Stomach smooth muscle (tissue), 2 donors: ENCODE measurements around the gene FARS2.

Experiments
- H3K27ac ChIP-seq: one replicate; pipeline ENCODE4 v1.7.0; 2013; ENCODE audit warnings: mild to moderate bottlenecking, low read length, inconsistent platforms
- H3K27me3 ChIP-seq, 2 donors: one replicate each; pipeline ENCODE4 v1.7.0; 2013; ENCODE audit warnings: low read length in 2 of 2; ENCODE audit not compliant: insufficient read depth in 2 of 2, control insufficient read depth in 1 of 2
- H3K36me3 ChIP-seq, 2 donors: one replicate each; pipeline ENCODE4 v1.7.0; 2013; ENCODE audit warnings: low read length in 2 of 2; ENCODE audit not compliant: control insufficient read depth in 2 of 2, insufficient read depth in 2 of 2
- H3K4me1 ChIP-seq: one replicate; pipeline ENCODE4 v1.7.0; 2013; ENCODE audit warnings: low read length; ENCODE audit not compliant: control insufficient read depth, insufficient read depth
- H3K4me3 ChIP-seq, 2 donors: one replicate each; pipeline ENCODE4 v1.7.0; 2013; ENCODE audit warnings: low read length in 2 of 2
- H3K9ac ChIP-seq, 2 donors: one replicate each; pipeline ENCODE4 v1.7.0; 2013; ENCODE audit warnings: low read length in 2 of 2, mild to moderate bottlenecking in 1 of 2
- H3K9me3 ChIP-seq, 2 donors: one replicate each; pipeline ENCODE4 v1.7.0; 2013; ENCODE audit warnings: low read length in 2 of 2; ENCODE audit not compliant: control insufficient read depth in 2 of 2
- donor health status: healthy.
- donor health status: Pancreatic carcinoma.

Gene FARS2

DNA sequence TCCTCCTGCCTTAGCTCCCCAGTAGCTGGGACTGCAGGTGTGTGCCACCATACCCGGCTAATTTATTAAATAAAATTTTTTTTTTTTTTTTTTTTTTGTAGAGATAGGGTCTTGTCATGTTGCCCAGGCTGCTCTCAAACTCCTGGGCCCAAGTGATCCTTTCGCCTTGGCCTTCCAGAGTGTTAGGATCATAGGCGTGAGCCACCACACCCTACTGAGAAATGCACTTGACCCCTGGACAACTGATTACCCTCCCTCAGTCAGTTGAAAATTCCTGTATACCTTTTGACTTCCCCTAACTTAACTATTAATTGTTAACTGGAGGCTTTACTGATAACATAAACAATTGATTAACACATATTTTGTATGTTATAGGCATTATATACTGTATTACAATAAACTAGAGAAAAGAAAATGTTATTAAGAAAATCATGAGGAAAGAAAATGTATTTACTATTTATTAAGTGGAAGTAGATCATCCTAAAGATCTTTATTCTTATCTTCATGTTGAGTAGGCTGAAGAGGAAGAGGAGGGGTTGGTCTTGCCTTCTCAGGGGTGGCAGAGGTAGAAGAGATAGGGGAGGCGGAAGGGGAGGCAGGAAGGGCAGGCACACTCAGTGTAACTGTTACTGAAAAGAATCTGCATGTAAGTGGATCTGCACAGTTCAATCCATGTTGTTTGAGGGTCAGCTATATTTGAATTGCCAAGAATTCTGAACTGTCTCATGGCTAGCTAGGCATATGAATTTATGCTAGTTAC, 104.3 kb downstream of the FARS2 start:
- H3K9ac ChIP-seq, result no peak overlapping the region
- peaks cover 0 to 3% of the 10 kb centered on the region in 2 donors for H3K36me3 ChIP-seq

DNA sequence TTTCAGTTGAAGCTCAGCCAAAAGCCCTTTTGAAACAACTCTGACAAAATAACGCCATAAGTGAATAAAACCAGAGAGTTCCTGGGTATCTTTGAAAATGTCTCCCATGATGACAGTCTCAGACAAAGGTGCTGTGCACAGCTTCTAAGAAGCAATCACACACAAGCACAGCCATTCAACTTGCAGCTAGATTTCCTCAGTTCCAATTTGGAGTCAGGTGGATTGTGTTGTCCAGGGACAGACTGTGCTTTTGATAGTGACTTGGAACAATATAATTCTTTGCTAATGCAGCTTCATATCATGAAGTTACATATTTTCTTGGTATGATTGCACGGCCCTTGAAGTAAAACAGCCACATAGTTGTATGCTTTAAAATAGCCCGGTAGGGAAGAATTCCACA, 105.6 kb downstream of the FARS2 start:
- Histone ChIP-seq H3K36me3 (peaks cover 0 to 3% of the 10 kb centered on the region in 2 donors), H3K27me3 (no peaks in the 10 kb centered on the region), H3K4me1 (peaks cover 4% of the 10 kb centered on the region), H3K27ac (no peak overlapping the region), H3K9ac (no peak overlapping the region), H3K4me3 (no peak overlapping the region), H3K9me3 (no peaks in the 10 kb centered on the region)

More for the DNA sequence above, 104.3 kb downstream of the FARS2 start:
- Histone ChIP-seq H3K27me3 (no peaks in the 10 kb centered on the region), H3K4me3 (no peak overlapping the region), H3K4me1 (peaks cover 4% of the 10 kb centered on the region), H3K27ac (no peak overlapping the region), H3K9me3 (no peaks in the 10 kb centered on the region)

DNA sequence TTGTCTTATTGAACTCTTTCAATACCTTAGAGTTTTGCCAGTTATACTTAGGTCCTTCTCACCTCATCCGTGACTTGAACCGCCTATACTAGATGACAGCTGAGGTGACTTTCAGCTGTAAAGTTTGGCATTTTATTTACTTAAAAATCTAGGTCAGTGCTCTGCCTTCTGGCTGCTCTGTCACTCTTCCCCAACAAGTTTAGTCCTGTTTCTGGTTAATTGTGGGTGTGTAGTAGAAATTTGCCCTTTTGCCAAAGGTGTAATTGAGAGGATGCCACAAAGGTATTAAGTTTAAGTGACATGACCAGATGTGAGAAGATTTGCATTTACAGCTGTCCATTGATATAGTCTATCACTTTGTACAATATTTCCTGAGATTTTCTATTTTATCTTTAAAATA, 106.2 kb downstream of the FARS2 start:
- Histone ChIP-seq H3K9ac (no peak overlapping the region), H3K4me1 (peaks cover 4% of the 10 kb centered on the region), H3K27ac (no peak overlapping the region), H3K27me3 (no peaks in the 10 kb centered on the region), H3K4me3 (no peak overlapping the region), H3K9me3 (no peaks in the 10 kb centered on the region), H3K36me3 (peaks cover 0 to 3% of the 10 kb centered on the region in 2 donors)

DNA sequence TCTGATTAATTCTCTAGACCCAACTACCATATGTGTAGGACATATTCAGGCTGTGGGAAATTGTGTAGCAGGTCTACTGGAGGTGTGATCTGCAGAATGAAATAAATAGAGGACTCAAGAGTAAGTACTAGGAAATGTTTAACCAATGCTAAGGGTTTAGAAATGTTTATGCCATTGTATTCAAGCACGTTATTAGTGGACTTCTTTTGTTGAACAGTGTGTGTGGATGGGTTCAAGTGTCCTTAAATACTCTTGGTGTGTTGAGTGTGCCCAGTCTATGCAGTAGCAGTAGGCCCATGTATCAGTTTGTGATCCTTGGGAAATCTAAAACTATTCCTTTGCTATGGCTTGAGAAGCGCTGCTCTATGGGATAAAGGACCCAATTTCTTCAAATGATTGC, 112.1 kb downstream of the FARS2 start:
- no peak overlapping the region for H3K9ac ChIP-seq
- H3K36me3 ChIP-seq, result peaks cover 0 to 3% of the 10 kb centered on the region in 2 donors
- no peaks in the 10 kb centered on the region for H3K4me1 ChIP-seq
- no peak overlapping the region for H3K27ac ChIP-seq
- no peak overlapping the region for H3K4me3 ChIP-seq
- H3K9me3 ChIP-seq, result no peaks in the 10 kb centered on the region
- no peaks in the 10 kb centered on the region for H3K27me3 ChIP-seq

DNA sequence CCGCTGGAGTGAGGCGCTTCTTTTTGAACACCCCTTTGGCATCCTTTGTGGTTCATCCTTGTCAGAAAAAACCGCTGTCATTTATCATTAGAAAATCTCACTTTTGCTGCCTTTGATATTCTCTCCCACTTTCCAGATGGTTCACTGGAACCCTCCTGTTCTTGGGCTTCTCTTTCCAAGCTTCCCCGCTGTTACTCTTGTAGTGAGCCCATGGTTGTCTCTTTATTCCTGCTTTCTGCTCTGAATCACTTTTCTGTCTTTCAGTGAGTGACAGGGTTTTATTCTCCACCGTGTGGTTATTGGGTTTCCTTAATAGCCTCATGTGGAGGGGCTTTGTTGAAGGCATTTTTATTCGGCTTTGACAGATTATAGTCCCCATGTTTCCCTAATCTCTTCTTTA, 117.0 kb downstream of the FARS2 start:
- H3K9me3 ChIP-seq, result no peaks in the 10 kb centered on the region
- no peak overlapping the region for H3K27ac ChIP-seq
- H3K4me1 ChIP-seq, result no peaks in the 10 kb centered on the region
- H3K36me3 ChIP-seq, result no peaks in the 10 kb centered on the region
- no peak overlapping the region for H3K4me3 ChIP-seq
- no peaks in the 10 kb centered on the region for H3K27me3 ChIP-seq
- no peak overlapping the region for H3K9ac ChIP-seq

DNA sequence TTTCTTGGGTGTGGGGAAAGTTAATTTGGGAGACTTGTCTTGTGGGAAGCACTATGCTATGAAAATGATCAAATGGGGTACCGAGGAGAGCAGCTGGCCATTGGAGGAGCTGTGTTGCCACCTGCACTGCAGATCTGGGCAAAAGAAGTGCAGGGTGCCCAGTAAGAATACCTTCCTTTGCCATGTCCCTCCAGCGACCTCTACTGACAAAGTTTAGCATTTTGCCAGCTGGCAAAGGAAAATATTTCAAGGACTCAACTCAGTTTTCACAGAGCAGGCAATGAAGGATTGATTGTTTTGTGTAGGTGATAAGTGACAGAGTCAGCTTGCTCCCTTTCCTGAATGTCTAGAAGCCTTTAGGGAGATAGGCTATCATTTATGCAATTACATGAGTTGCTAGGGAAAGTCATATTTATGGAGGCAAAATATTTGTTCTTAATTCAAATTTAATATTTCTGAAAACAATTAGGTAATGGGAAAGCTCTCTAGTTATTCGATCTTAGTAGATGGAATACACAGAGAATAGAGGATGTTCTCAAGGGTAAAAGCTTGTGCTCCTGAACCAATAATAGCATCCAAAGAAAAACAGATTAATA, 118.4 kb downstream of the FARS2 start:
- H3K36me3 ChIP-seq, result no peaks in the 10 kb centered on the region

DNA sequence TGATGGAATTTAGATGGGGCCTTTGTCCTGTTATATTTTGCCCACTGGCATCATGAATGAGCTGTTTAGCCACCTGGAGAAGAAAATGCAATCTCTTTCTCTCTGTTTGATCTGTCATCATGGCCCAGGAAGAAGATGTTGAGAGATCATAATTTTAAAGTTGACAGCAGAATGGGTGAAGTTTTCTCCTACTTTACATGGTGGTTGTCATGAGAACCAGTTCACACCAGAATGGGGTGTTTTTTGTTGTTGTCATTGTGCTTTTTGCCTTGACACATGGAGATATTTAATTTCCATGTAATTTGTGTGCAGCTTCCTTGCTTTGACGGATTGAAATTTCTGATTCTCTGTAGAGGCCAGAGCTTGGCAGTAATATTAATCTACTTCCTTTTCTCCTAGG, 122.5 kb downstream of the FARS2 start:
- Histone ChIP-seq H3K27ac (no peak overlapping the region), H3K36me3 (no peaks in the 10 kb centered on the region), H3K9me3 (no peaks in the 10 kb centered on the region)

More for the DNA sequence above, 118.4 kb downstream of the FARS2 start:
- no peaks in the 10 kb centered on the region for H3K27me3 ChIP-seq
- no peak overlapping the region for H3K27ac ChIP-seq
- no peak overlapping the region for H3K4me3 ChIP-seq
- no peaks in the 10 kb centered on the region for H3K9me3 ChIP-seq
- H3K9ac ChIP-seq, result no peak overlapping the region
- H3K4me1 ChIP-seq, result no peaks in the 10 kb centered on the region

DNA sequence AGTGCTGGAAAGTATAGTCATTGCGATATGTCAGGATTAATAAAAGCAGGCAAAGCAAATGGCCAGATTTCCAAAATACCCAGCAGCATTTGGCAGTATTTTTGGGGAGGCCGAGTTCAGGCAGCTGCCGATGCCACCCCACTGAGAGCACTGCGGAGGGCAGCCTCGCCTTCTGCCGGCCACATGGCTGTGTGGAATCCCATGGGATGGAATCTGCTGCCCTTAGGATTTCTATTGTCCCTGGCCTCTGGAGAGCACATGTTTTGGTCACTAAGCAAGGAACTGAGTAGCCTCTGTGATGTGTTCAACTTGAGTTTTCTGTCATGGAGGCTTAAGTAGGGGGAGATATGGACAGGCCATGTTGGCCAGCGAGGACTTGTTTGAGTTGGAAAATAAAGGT, 123.0 kb downstream of the FARS2 start:
- H3K27ac ChIP-seq, result no peak overlapping the region
- H3K4me1 ChIP-seq, result no peaks in the 10 kb centered on the region
- no peaks in the 10 kb centered on the region for H3K36me3 ChIP-seq
- H3K9ac ChIP-seq, result no peak overlapping the region
- H3K27me3 ChIP-seq, result no peaks in the 10 kb centered on the region
- no peaks in the 10 kb centered on the region for H3K9me3 ChIP-seq
- H3K4me3 ChIP-seq, result no peak overlapping the region

More for the DNA sequence above, 122.5 kb downstream of the FARS2 start:
- Histone ChIP-seq H3K4me1 (no peaks in the 10 kb centered on the region), H3K9ac (no peak overlapping the region), H3K27me3 (no peaks in the 10 kb centered on the region), H3K4me3 (no peak overlapping the region)

DNA sequence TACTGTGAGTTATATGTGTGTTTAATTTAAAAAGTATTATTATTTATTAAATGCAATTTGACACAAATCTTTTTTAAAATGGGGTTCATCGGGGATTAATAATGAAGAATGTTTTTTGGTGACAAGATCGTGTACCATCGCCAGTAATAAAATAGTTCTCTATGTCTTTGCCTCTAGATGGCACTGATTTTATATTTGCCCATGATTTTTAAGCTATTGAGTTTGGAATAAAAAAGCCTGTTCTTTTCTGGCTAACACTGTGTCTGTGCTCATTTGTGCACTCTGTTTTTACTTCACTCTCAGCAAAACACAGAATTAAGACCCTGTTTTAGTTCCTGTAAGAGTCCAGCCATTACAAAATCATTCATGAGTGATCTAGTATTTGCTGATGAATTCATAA, 127.0 kb downstream of the FARS2 start:
- Histone ChIP-seq H3K27me3 (no peaks in the 10 kb centered on the region), H3K27ac (no peak overlapping the region), H3K9ac (no peak overlapping the region), H3K4me1 (no peaks in the 10 kb centered on the region), H3K4me3 (no peak overlapping the region), H3K36me3 (no peaks in the 10 kb centered on the region), H3K9me3 (no peaks in the 10 kb centered on the region)

DNA sequence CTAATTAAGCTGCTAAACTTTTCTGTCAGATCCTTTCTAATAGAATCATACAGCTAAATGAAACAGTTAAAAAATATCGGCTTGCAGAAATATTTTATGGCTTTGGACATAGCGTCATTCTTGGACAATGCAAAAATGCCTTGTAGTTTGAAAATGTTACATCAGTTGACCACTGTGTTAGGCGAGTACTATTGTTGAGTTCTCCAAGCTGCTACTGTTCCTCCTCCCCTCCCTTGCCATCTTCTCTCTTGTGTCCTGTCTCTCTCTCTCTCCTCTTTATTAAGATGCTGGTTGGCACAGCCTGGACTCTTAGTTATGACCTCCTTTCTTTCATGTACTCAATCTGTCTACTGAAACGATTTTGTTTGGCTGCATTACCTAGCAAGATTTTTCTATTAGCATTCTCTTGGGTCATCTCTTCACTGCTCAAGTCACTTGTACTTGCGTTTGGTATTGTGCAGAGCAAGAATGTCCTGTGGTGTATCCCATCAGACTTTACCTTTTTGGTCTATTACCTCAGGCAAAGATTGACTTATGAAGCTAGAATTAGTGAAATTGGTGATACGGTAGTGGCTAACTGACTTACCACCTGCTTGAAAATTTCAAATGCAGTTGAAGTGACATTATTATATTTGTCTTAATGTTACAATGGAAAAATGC, 127.9 kb downstream of the FARS2 start:
- no peaks in the 10 kb centered on the region for H3K36me3 ChIP-seq
- H3K4me3 ChIP-seq, result no peak overlapping the region
- H3K9ac ChIP-seq, result no peak overlapping the region
- H3K9me3 ChIP-seq, result no peaks in the 10 kb centered on the region
- no peak overlapping the region for H3K27ac ChIP-seq
- no peaks in the 10 kb centered on the region for H3K4me1 ChIP-seq
- no peaks in the 10 kb centered on the region for H3K27me3 ChIP-seq

DNA sequence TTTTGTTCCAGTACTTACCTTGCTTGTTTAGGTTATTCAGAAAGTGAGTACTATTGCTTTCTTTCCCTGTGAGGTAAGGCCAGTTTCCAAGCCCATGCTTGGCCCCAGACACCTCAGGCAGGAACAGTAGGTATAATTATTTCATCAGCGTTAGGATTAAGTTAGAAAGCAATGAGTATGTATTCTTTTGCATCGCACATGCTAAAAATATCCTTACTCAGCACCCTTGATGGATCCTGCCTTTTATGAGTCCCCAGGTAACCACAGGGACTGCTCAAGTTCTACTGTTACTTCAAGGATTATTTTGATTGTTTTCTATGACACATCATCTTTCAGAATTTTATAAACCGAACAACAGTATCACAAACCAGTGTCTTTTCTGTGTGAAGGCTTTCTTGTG, 128.9 kb downstream of the FARS2 start:
- H3K9ac ChIP-seq, result no peak overlapping the region
- no peaks in the 10 kb centered on the region for H3K4me1 ChIP-seq
- no peak overlapping the region for H3K27ac ChIP-seq
- H3K4me3 ChIP-seq, result no peak overlapping the region
- H3K9me3 ChIP-seq, result no peaks in the 10 kb centered on the region
- H3K36me3 ChIP-seq, result no peaks in the 10 kb centered on the region
- no peaks in the 10 kb centered on the region for H3K27me3 ChIP-seq
